DMS53 treated with DMSO at 0.1 percent for 48 hours (cell line): ENCODE data around the gene NUSAP1.
A peak's percentile ranks its signal among the peaks of the same experiment; 100 is the strongest.
"Not testable (repeated sequence)": the region's sequence is repeated elsewhere in the genome, so short reads cannot be mapped to it uniquely, and the experiment has no call there.

Experiments used
- DNase-seq: peaks from one replicate; lab custom pipeline; 2025; ENCODE audit not compliant: unreplicated experiment; lab: John Stamatoyannopoulos, UW

The NUSAP1 gene

DNA sequence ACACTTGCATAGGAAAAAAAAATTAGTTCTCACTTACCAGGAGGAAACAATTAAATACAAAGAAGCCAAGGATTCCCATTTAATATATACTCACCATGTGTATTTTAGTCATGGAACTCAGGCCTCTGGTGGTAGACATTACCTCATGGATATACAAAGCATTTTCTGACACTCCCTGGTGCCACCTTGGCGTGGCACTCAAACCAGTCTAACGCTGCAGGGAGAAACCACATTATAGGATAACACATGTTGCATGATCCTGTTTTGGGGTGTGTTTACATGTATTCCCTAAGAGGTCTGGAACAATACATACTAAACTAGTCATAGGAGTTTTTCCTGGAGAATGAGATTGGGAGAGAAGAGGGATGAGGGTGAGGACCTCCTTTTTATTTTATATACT lies 78.3 kb downstream of the NUSAP1 start:
- DNase-seq, result no peak

DNA sequence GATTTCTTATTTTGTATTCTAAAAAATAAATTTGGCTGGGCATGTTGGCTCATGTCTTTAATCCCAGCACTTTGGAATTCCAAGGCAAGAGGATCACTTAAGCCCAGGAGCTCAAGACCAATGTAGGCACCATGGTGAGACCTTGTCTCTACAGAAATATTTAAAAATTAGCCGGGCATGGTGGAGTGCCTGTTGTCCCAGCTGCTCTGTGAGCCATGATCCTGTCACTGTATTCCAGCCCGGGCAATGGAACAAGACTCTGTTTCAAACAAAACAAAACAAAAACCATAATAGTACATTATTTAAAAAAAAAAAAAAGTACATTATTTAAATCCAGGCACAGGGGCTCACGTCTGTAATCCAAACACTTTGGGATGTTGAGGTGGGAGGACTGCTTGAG lies 78.8 kb downstream of the NUSAP1 start:
- no peak for DNase-seq

DNA sequence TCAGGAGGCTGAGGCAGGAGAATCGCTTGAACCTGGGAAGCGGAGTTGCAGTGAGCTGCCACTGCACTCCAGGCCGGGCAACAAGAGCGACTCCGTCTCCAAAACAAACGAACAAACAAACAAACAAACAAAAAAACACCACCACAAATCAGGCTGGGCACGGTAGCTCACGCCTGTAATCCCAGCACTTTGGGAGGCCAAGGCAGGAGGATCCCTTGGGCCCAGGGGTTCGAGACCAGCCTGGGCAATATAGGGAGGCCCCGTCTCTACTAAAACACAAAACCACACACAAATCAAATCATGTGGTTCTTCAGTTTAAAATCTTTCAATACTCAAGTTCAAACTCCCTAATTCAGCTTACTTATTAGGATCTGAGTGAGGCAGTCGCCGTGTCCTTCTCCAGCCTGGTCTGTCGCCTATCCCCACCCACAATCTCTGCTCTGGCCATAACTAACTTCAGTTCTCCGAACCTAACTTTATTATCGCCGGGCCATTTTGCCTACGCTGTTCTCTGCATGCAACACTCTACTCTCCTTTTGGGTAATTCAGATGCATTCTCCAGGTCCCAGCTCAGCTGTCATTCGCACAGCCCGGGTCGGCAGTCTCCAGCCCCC lies 83.6 kb downstream of the NUSAP1 start:
- peak; percentile 47 for DNase-seq

DNA sequence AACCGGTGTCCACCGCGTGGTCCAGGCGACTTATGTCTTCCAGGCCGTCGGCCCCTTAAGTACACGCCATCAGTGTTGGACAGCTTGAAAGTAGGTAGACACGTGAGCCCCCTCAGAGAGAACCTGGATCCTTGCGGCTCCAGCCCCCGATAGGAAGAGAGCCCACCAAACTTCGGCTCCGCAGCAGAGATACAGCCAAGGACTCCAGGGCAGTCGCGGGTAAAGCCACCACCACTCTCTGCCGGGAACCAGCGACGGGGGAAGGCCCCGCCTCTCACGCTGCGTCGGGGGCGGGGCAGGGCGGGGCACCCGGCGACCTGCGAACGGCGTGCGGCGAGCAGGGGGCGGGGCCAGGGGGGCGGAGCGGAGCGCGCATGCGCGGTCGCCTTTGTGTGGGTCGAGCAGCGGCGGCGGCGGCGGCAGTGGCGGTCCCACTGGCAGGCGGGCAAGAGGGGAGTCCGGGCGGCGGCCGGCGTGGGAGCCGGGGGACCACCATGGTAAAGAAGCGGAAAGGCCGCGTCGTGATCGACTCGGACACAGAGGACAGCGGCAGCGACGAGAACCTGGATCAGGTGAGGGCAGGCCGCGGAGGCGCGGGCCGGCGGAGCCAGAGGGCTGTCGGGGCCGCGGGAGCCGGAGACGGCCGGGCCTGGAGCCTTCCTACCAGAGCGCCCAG lies 84.2 kb downstream of the NUSAP1 start, which contains the start of gene RTF1:
Gene RTF1, plus strand, starts transcription at position 354 of the 676 bp plus-strand sequence. Its CDS starts 21 bp downstream, at position 375.
- peak; percentile 47 for DNase-seq

DNA sequence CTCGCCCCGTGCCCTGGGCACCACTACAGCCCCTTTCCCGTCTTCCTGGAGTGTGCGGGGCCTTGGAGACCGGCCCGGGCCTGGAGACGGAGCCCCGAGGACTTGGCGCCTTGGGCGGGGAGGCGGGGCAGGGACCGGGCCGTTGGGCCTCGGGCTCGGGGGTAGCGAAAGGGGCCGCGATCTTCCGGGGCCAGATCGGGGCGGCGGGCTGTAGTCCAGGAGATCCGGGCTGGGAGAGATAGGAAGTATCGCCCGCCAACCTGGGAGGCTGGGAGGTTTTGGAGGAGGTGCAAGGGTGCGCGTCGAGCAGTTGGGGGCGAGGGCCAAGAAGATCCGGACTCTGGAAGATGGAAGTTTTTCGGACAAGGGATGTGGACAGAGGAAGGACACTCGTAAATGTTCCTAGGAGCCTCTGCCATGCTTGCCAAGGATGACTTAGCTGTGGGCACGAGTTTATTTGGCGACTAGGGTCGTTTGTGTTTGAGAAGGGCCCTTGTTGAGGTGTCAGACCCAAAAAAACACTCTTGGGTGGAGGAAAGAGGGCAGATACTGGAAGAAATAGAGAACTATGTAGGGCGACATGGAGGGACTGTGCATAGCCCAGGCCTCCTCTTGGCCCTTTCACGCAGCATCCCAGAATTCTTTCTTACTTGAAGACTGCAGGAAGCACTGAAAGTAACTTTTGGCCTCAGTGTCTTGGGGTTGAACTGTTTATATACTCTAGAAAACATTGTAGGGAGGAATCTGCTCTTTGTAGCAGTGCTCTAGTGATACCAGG lies 84.9 kb downstream of the NUSAP1 start:
- DNase-seq, result no peak

DNA sequence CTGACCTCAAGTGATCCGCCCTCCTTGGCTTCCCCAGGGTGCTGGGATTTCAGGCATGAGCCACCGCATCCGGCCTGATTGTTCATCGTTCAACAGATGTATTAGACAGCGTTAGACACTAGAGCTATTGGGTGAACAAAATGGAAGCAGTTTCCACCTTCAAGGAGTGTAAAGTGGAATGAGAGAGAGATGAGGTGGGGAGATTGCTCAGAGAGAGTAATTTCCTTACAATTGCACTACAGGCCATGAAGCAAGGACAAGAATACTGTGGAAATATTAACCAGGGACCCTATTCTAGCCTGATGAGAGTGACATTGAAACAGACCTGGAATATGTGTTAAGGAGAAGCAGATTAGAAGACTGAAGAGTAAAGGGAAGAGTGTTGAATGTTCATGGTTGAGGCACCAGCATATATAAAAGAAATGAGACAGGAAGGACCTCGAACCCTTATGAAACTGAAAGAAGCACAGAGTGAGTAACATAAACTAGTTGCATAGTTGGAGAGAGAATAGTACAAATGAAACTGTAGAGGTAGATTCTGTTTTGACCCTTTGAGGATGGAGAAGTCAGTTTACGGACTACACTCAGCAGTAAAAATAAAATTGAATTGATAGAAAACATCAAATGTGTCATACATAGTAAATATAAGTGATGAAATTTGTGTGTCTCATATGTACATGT lies 91.4 kb downstream of the NUSAP1 start:
- DNase-seq, result no peak

DNA sequence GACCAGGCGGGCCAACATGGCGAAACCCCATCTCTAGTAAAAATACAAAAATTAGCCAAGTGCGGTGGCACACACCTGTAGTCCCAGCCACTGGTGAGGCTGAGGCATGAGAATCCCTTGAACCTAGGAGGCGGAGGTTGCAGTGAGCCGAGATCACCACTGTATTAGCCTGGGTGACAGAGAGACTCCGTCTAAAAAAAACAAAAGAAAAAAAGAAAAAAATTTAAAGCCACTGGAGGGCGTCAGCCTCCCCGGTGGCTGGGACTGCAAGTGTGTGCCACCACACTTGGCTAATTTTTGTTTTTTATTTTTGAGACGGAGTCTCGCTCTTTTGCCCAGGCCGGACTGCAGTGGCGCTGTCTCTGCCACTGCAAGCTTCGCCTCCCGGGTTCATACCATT lies 92.1 kb downstream of the NUSAP1 start:
- DNase-seq, result no peak

DNA sequence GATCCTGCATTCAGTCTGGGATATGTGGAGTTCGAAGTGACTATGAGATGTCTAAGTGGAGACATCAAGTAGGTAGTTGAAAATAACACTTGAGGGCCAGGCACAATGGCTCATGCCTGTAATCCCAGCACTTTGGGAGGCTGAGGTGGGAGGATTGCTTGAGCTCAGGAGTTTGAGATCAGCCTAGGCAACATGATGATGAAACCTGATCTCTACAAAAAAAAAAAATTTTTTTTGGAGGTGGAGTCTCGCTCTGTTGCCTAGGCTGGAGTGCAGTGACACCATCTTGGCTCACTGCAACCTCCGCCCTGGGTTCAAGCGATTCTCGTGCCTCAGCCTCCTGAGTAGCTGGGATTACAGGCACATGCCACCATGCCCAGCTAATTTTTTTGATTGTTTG lies 93.2 kb downstream of the NUSAP1 start:
- not testable (repeated sequence) for DNase-seq

DNA sequence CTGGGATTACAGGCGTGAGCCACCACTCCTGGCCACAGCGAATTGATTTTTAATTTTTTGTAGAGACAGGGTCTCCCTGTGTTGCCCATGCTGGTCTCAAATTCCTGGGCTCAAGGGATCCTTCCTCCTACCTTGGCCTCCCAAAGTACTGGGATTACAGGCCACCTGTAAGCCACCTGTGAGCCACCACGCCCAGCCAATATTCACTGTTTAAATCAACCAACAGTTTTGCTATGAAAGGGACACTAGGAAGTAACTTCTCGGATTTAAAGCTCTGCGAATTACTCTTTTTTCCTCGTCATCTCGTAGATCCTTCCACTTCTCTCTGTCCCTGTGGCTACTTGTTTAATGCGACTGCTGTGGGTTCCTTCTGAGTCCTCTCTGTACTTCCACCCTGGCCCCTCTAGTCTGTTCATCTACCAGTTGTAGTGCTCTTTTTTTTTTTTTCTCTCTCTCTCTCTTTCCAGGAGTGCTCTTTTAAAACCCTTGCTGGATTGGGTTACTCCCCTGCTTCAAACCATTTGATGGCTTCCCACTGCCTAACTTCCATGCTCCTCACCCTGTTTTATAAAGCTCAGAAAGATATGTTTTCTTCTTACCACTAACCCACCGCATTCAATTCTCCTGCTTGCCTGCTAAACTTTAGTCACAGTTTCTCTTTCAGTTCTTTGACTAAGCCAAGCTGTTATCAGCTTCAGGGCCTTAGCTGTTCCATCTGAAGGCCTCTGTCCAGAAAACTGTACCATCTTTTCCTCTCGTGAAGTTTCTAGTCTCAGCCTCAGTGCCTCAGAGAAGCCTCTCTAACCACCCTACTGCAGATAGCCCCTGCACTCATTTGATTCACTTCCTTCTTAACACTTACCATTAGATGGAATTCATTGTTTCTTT lies 96.6 kb downstream of the NUSAP1 start:
- DNase-seq, result no peak
